Loucy (cell line): ENCODE measurements around the gene C2orf92.

Source experiments
- CTCF ChIP-seq: fragments of 200-600 bp; sonication (generic); conservative IDR thresholded peaks from 2 replicates; pipeline ENCODE4 v1.5.1; 2014; ENCODE audit warnings: mild to moderate bottlenecking, antibody characterized with exemption, low read length
- EZH2phosphoT487 ChIP-seq: fragments of 200-600 bp; IDR thresholded peaks from 2 replicates; pipeline ENCODE4 v1.6.1; 2018; ENCODE audit warnings: antibody characterized with exemption, mild to moderate bottlenecking, moderate library complexity, borderline replicate concordance

GRCh38 chr2:97662895-97663625 lies 6.5 kb upstream of the C2orf92 start:
- TF ChIP-seq CTCF (no peak), EZH2phosphoT487 (no peak)
